ENCODE measurements around the gene TEX19. TPM values are rescaled to one million over a fixed set of nuclear protein-coding genes. Genes with fewer than 3 reads are reported as not detected.

Gene TEX19
- total and polyA plus RNA-seq, 2 of the 4 experiments (the other 2 are of a cell fraction) = under 0.01 to 0.03 TPM

DNA sequence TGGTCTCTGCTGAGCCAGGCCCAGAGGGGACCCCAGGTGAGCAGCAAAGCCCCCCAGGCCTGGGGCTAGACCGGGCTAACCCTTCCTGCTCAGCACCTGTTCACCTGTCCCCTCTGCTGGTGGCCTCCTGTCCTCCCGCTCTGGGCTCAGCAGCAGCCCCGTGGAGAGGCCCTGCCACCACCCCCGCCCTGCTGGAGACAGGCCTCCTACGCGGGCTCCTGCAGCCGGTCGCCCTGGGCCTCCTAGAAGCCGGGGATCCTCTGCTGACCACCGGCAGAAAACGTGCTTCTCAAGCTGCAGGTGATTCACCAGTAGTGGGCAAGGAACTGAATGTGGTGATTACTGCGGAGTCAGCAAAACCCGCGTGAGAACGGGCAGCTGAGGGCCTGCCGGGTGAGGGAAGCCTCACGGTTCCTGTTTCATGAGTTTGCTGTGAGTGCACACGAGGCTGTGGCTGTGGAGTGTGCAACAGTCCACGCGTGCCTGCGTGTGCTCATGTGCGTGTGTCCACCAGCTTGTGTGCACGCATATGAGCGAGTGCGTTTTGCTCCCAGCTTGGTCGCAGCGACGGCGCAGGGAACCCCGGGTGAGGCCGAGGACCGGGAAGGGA, 26.3 kb upstream of the TEX19 start:
- intact Hi-C loops (cut with micrococcal nuclease) = no loop called here

More for the DNA sequence above, 26.3 kb upstream of the TEX19 start:
- BruUV-seq (replicated peaks) = no TSS peak
- Histone ChIP-seq H3K56ac (ENCODE audit: extremely low read depth, insufficient read depth, low read length) (no peak overlapping the region), H3K4me2 (ENCODE audit: low read depth, low read length) (peak overlapping the region; percentile 94), H2BK5ac (ENCODE audit: low read depth, low read length, poor library complexity, severe bottlenecking) (no peak overlapping the region), H3K36me3 (ENCODE audit: control insufficient read depth, insufficient read depth, low read length) (no peaks in the 10 kb centered on the region), H2AK5ac (ENCODE audit: low read depth, low read length) (peak overlapping the region; percentile 78), H3K18ac (ENCODE audit: low read depth, low read length) (no peak overlapping the region; the same call in 1 of the 2 replicates), H4K20me1 (ENCODE audit: insufficient read depth, low read length) (no peaks in the 10 kb centered on the region), H2BK120ac (ENCODE audit: low read depth, low read length) (no peak overlapping the region), H3K79me1 (ENCODE audit: low read depth in 1 of 2, low read length in 2 of 2) (0 out of 4 replicates have a peak, but pooled peaks cover 0 to 3% of the 10 kb centered on the region in 2 experiments), H4K8ac (ENCODE audit: low read depth in 2 of 2, low read length in 2 of 2) (no peak overlapping the region; a peak in 1 of 4 replicates), H3K27ac (ENCODE audit: insufficient read depth, low read length) (no peak overlapping the region), H3K4me1 (ENCODE audit: control insufficient read depth, insufficient read depth, low read length) (peaks cover 24% of the 10 kb centered on the region), H3K9me1 (ENCODE audit: insufficient read depth, low read length) (no peaks in the 10 kb centered on the region), H2BK15ac (ENCODE audit: low read depth, low read length) (no peak overlapping the region), H3K9me3 (ENCODE audit: control insufficient read depth, insufficient read depth, low read length) (no peaks in the 10 kb centered on the region), H4K5ac (ENCODE audit: low read depth, low read length) (peak overlapping the region; percentile 6; the same call in 1 of the 2 replicates), H3K4ac (ENCODE audit: low read depth, low read length) (peak overlapping the region; percentile 1; the same call in 1 of the 2 replicates), H3K23ac (ENCODE audit: low read depth, low read length) (peak overlapping the region; percentile 79; the same call in 1 of the 2 replicates), H2AFZ (replicated peaks; ENCODE audit: low read length, poor library complexity) (peak overlapping the region; percentile 76), H3K14ac (replicated peaks; ENCODE audit: low read depth, low read length) (0 out of 2 replicates have a peak overlapping the region, but pooled peaks have one; percentile 33), H4K91ac (ENCODE audit: insufficient read depth, low read depth, low read length) (no peak overlapping the region), H2AK9ac (replicated peaks; ENCODE audit: low read depth, low read length, poor library complexity) (peak overlapping the region; percentile 75), H2BK20ac (ENCODE audit: low read depth, low read length) (no peak overlapping the region), H3K4me3 (ENCODE audit: insufficient read depth, low read depth, low read length) (peak overlapping the region; percentile 67), H3K27me3 (ENCODE audit: control insufficient read depth, insufficient read depth, low read length) (peaks cover 3% of the 10 kb centered on the region; the same call in 1 of the 2 replicates), H3K9ac (ENCODE audit: low read depth, low read length) (peak overlapping the region; percentile 49; the same call in 1 of the 2 replicates)
- dilution Hi-C loops (cut with HindIII; ENCODE audit: low sequenced_read_pairs, unreplicated experiment) = no loop called here
- DNase-seq (peak; percentile 55), ATAC-seq (ENCODE audit: low read depth) (peak; percentile 11)
- in situ Hi-C loops (cut with MboI; ENCODE audit: low sequenced_read_pairs) = no loop called here
- POLR2A ChIA-PET (ENCODE audit: unreplicated experiment) = no interaction called here
- TF ChIP-seq MAFK (IDR thresholded peaks at IDR 0.05; ENCODE audit: low read depth, low read length) (peak; percentile 99), NFE2L2 (IDR thresholded peaks at IDR 0.05; ENCODE audit: low read depth, low read length) (no peak)
- WGBS, 2 experiments (ENCODE audit: extremely low coverage in 2 of 2, insufficient read length in 1 of 2) = 41% methylated on average over 10 of the region's 32 CpGs; no CpG with 5 or more reads in 1 of the 2 experiments
- CTCF ChIA-PET = no interaction called here

Data from IMR-90 (cell line).